SH-SY5Y (cell line): ENCODE results near the gene CROCC2.

Experiments
- GATA2 ChIP-seq: IDR thresholded peaks from 2 replicates; pipeline ENCODE4 v1.6.1; 2011; ENCODE audit warnings: mild to moderate bottlenecking, low read depth, low read length
- GATA3 ChIP-seq: IDR thresholded peaks from 2 replicates; pipeline ENCODE4 v1.6.1; 2011; ENCODE audit warnings: low read depth, mild to moderate bottlenecking, low read length, moderate library complexity

Gene CROCC2

DNA sequence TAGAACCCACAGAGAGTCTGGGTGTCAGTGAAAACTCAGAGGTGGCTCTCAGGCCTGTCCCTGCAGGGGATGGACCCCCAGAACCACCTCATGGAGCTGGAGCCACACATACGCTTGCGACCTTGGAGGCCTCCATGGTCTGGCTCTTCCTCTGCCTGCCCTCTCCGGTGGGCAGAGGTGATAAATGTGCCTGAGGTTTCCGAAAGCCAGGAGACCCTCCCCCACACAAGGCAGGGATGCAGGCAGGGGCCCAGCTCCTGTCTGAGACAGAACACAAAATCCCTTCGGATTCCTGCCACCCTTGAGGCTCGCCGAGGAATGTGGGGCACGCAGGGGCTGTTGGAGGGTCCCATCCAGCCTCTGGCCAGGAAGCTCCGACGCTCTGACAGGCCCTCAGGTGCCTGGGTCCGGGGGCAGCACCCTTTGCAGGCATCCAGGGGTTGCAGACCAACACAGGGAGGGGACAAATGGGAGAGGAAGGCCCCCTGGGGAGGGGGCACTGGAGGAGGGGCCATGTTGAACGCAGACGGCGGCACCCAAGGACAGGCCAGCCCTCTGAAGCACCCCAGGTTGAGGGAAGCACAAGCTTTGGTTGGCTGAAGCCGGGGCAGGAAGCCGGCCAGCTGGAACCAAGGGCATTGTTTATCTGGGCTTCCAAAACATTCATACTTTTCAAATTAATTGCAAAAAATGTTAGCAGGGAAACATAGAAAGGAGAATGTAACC, 88.2 kb downstream of the CROCC2 start:
- TF ChIP-seq GATA3 (no peak), GATA2 (no peak)

DNA sequence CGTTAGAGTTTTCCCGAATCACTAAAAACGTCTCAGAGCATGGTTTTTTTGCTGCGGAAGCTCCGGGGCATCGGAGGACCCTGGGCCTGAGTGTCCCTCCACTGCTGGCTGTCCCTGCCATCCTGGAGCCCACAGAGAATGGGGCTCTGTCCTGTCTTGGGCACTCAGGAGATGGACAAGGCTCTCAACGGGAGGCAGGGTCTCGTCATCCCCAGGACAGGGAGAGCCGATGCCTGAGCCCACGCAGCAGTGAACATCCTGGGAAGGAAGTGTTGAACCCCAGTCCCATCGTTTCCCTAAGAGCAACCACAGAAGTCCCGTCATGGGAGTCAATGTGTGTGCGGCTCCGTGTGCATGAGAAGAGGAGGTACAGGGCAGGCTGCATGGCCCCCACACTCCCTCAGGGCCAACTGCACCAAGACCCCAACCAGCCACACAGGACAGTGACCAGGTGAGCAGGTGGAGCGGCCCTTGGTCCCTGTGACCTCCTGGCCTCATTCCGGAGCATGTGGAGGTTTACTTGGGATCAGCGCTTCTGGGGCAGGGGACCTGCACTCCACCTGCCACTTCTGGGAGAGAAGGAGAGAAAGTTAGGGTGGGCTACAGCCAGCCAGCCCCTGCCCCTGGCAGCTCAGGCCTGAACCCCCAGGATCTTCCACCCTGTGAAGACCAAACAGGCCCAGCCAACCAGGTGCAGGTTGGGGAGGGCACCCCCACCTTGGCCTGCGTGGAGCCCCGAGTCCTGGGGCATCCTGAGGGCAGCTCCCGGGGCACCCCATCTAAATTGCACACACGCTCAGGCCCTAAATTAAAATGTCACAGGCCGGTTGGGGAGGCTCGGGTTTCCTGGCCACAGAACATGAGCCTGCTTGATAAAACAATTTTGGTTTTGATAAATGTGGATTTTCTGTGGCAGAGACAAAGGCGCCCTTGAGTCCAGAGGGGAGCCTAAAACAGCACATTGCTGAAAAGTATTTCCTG, 89.2 kb downstream of the CROCC2 start:
- TF ChIP-seq GATA2 (no peak), GATA3 (no peak)

DNA sequence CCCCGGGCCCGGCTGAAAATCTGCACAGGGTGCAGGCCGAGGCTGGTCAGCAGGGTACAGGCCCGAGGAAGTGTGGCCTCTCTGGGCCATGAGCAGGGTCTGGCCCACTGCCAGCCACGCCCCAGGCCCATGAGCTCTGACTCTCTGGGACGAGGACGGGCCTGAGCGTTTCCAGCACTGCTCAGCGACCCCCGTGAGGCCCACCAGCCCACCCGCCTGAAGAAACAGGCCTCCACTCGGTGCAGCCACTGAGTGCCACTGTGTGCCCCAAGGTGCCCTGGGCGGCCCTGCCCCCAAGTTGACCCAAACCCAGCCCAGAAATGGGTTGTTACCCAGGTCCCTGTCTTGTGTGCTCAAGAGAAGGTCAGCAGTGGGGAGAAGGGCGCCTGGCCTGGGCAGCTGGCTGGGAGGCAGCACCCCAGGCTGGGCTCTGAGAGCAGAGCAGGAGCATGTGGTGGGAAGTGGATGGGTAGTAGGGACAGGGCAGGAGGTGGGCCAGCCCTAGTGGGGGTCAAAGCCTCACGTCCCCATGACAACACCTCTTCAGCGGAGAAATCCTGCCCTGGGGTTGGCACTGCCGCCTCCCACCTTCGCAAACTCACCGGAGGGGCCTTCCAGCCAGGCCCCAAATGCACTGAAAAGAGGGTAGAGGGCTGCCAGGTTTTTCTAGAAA, 90.2 kb downstream of the CROCC2 start:
- TF ChIP-seq GATA3: no peak
- TF ChIP-seq GATA2: no peak

DNA sequence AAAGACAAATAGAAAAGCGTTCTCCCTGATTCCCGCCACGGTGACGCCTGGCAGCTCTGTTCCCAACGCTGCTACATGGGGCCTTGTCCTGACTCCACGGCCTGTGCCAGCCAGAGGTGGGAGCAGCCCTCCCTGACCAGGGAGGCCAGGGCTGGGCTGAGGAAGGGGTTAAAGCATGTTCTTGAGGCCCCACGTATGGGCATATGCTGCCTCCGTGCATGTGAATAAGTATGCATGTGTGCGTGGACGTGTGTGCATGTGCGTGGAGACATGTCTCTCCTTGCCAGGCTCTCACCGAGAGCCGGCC, 90.7 kb downstream of the CROCC2 start:
- TF ChIP-seq GATA3: no peak
- TF ChIP-seq GATA2: no peak

DNA sequence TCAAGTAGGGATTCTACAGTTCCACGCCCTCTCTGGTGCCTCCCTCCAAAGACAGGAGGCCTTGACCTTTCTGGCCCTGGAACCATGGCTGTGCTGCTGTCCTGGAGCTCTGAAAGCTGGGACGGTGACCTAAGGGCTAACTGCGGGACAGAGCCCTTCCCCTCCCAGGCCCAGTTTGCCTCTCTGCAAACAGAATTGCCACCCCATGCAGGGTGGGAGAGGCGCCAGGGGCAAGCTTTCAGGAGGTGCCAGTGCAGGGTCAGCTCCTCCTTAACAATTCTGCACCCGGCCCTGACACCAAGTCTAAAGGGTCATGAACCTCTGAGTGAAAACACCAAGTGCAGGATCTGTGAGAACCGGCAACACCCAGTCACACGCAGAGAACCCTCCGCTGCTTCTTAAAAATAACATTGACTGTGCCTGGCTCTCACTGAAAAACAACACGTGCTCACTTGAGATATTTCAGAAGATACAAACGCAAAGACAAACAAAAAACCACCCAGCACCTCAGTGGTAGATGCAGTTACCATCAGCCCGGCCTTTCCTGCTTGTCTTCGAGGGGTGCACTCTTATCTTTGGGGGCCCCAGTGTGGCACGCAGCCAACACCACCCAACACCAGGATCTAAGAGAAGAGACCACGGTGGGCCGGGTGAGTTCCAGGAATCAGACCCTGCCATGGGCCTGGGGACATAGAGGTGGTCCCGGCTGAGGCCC, 91.2 kb downstream of the CROCC2 start:
- no peak for TF ChIP-seq GATA3
- no peak for TF ChIP-seq GATA2

DNA sequence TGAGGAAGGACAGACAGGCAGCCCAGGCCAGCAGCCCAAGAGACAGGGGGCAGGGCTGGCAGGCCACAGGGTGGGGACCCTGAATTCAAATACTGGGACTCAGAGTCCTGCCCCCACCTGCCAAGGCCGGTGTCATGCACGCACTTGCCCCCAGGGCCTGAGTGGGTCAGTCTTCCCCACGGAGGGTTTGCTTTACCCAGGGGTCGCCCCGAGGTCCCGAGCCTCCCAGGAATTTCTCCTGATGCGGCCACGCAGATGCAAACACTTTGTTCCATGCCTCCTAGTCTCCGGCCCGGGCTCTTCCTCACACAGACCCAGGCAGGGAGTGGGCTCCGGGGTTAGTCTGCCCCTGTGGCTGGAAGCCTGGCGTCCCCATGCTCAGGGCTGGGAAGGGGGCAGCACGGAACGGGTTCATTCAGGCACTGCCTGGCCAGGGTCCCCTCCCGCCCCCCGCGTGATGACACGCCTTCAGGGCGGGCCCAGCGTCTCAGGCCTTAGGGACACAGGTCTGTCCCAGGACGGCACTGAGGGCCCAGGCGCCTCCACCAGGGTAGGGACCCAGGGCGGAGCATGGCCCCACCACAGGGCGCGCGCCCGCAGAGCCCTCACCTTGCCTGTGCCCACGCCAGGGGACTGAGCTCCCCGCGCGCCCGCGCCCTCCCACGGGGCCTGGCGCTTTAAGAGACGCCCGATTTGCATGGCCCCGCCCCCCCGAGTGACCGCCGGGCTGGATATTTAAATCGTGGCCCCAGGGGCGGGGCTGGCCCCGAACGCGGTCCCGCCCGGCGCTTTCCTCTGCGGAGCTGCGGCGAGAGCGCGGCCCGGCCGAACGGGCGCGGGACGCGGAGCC, 91.9 kb downstream of the CROCC2 start, which contains the start of gene SNED1:
SNED1 (plus strand) TSS at position 763 of the 850 bp plus-strand sequence. CDS start 220 bp downstream, outside the sequence.
- TF ChIP-seq GATA3: no peak
- TF ChIP-seq GATA2: no peak

DNA sequence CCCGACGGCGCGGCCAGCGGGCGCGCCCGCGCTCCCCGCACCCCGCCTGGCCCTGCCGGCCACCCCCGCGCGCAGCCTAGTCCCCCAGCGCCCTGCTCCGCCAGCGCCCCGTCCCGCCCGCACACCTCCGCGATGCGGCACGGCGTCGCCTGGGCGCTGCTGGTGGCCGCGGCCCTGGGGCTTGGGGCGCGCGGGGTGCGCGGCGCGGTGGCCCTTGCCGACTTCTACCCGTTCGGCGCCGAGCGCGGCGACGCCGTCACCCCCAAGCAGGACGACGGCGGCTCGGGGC, 92.5 kb downstream of the CROCC2 start:
- TF ChIP-seq GATA3 (no peak), GATA2 (no peak)

DNA sequence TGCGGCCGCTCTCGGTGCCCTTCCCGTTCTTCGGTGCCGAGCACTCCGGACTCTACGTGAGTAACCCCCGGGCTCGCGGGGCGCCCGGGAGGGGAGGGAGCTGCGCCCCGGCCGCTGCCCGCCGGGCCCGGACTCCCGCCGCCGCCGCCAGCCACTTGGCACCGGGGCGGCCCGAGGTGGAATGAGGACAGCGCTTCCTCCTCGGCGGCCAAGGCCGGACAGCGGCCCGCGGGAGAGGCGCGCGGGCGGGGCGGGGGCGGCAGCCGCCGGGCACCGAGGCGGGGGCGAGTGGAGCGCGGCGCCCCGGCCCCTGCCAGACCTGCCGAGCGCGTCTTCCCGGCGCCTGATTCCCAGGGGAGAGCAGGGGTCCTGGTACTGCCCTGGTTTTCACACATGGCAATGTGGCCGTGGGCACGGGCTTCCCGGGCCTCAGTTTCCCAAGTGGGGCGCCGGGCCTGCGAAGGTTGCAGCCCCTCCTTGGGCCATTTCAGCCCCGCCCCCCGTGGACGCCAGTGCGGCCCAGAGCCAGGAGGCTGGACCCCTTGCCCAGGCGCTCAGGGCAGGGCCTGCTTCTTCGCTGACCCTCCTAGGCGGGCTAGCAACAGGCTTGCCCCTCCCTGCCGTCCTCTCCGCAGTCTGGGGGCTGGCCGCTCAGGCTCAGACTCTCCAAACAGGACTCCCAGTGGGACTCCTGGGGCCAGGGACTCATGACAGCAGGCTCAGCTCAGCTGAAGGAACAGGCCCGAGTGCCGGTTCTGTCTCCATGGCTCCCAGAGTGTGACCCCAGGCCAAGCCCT, 93.1 kb downstream of the CROCC2 start:
- no peak for TF ChIP-seq GATA3
- TF ChIP-seq GATA2: no peak

DNA sequence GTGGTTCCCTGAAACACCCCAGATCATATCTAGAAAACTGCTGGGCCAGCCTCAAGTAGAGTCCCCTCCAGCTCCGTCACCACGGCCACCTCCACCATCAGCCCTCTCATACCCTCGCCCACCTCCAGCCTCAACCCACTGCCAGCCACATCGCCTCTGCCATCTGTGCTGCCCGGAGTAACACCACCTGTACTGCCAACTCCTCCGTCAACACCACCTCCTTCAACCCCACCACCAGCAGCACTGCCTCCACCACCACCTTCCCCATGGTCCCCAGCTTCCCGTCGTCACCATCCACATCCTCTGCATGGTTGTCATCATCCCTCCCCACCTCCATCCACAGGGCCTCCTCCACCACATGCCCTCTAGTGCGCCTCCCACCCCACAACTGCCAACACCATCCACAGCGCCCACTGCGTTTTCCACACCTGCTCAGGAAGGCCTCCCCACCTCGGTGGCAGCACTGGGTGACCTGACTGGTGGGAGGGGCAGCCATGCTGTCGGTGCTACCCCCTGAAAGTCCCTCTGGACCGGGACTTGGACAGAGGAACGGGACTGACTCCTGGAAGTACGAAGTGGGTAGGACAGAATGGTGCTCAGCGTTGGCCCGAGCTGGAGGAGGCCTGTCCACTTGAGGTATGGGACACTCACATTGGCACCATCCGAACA, 93.9 kb downstream of the CROCC2 start:
- no peak for TF ChIP-seq GATA3
- TF ChIP-seq GATA2: no peak

DNA sequence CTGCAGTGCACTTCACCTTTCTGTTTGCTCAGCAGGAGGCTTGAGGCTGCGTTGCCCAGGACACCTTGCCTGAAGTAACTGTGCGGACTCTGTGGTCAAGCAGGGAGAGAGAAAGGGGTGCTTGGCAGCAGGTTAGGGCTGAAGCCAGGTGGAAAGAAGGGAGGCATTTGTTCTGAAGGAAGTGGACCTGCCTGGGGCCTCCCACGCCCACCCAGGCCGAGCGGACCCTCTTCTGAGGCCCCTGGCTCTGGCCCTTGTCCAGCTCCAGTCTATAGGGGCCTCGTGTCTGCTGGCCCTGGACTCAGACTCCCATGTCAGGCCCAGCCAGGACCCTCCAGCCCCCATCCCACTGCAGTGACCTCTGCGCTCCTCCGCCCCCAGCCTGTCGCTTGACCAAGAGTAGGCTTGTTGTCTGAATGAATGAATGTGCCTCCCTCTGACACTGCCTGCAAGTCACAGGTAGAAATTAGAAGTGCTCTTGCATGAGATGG, 94.7 kb downstream of the CROCC2 start:
- TF ChIP-seq GATA2 (no peak), GATA3 (no peak)

DNA sequence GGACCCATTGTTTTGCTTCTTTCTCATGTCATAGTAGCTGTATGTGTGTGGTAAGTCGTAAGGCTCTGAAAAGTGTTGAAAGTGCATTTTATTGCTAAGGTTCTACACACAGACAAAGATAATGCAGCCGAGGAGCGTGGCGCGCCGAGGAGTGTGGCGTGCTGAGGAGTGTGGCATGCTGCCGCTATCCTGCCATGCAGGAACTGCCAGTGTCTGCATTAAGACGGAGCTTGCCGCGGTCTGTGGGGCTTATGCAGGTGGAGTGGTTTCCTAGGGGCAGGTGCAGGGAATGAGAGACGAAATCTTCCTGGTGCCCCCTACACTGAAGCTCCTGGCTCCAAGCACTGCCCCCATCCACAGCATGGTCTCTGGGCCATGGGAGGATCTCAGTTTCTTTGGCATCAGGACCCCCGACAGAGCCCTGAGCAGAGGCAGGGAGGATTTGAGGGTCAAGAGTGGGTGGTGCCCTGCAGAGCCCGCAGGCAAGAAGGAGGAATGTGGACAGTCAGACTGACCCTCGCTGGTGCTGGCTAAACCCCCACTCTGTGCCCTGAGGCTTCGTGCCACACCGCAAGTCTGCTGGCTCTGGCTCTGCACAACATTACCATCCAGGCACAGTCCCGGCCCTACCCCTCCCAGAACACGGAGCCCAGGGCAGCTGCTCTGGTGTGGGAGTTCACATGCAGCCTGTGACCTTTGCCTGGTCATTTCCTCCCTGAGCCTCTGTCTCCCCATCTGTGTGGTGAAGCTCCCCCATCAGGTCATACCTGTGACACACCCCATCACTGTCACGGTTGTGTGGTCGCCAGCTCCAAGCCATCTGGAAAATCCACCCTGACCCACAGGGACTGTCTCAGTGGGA, 95.5 kb downstream of the CROCC2 start:
- TF ChIP-seq GATA3: no peak
- no peak for TF ChIP-seq GATA2
